ENCODE data around the gene CEACAM20. TPM values are rescaled to one million over a fixed set of nuclear protein-coding genes. Genes with fewer than 3 reads are reported as not detected.

The CEACAM20 gene
- total RNA-seq = 0.10 and 0.33 TPM in 2 replicates

GRCh38 chr19:44529536-44529935 lies at the start of gene CEACAM20:
Gene CEACAM20, minus strand, starts transcription at chr19:44529675. Its CDS starts 166 bp downstream, at chr19:44529509.

GRCh38 chr19:44499962-44500949 lies 29.2 kb downstream of the CEACAM20 start, which contains the start of gene ZNF180:
Gene ZNF180, minus strand, starts transcription at chr19:44500522. Its CDS starts 3,188 bp downstream, at chr19:44497334.

Small RNAs within 50 kb of the gene (small RNA-seq; reads per million reads assigned to genes)
- not detected for gene AC243964.1

Other genes starting within 250 kb of the CEACAM20 start
- gene ZNF235, start 224.7 kb downstream of the CEACAM20 start, total RNA-seq = 4.6 and 6.3 TPM in 2 replicates
- 6.2 and 8.2 TPM in 2 replicates for gene ZNF112, start 173.0 kb downstream of the CEACAM20 start, total RNA-seq
- gene ZNF285, start 128.1 kb downstream of the CEACAM20 start, total RNA-seq = 2.2 and 2.6 TPM in 2 replicates
- gene ZNF229, start 81.2 kb downstream of the CEACAM20 start, total RNA-seq = 6.2 and 15.7 TPM in 2 replicates
- gene ZNF180, start 29.2 kb downstream of the CEACAM20 start, total RNA-seq = 10.5 and 11.4 TPM in 2 replicates
- gene IGSF23, start 83.9 kb upstream of the CEACAM20 start, total RNA-seq = 0.29 and 0.65 TPM in 2 replicates
- 174 and 243 TPM in 2 replicates for gene PVR, start 114.2 kb upstream of the CEACAM20 start, total RNA-seq
- 3.3 and 4.6 TPM in 2 replicates for gene CEACAM19, start 141.8 kb upstream of the CEACAM20 start, total RNA-seq
- under 0.01 TPM in 1 of 2 replicates, not detected in the other for gene CEACAM16, start 169.5 kb upstream of the CEACAM20 start, total RNA-seq
- gene BCL3, start 219.0 kb upstream of the CEACAM20 start, total RNA-seq = 4.8 and 5.6 TPM in 2 replicates
- gene CBLC, start 248.2 kb upstream of the CEACAM20 start, total RNA-seq = not detected in 2 replicates